ENCODE measurements around the gene STEAP3. TPM values are rescaled to one million over a fixed set of nuclear protein-coding genes. Genes with fewer than 3 reads are reported as not detected.

STEAP3 gene
- polyA plus RNA-seq, 1 donor from 2014 or later: not detected

GRCh38 chr2:119208791-119209203, 14.8 kb upstream of the STEAP3 start:
- no peaks in the 10 kb centered on the region for H3K27me3 ChIP-seq (ENCODE audit: insufficient read depth, low read depth, low read length)
- H4K20me1 ChIP-seq (ENCODE audit: insufficient read depth): no peaks in the 10 kb centered on the region
- no peak overlapping the region for H3K9ac ChIP-seq (ENCODE audit: low read length)
- no peaks in the 10 kb centered on the region for H3F3A ChIP-seq (ENCODE audit: insufficient read depth, low read length, poor library complexity, severe bottlenecking)
- no peak overlapping the region for H2AFZ ChIP-seq (ENCODE audit: low read depth, low read length)
- H3K9me3 ChIP-seq (ENCODE audit: low read length): no peaks in the 10 kb centered on the region
- no peaks in the 10 kb centered on the region for H3K79me2 ChIP-seq (replicated peaks; ENCODE audit: insufficient read depth, low read length)
- H3K4me2 ChIP-seq (ENCODE audit: low read length): no peak overlapping the region
- no peak for TF ChIP-seq SMC3 (conservative IDR thresholded peaks at IDR 0.05; ENCODE audit: poor library complexity)
- no peak for TF ChIP-seq RAD21 (conservative IDR thresholded peaks at IDR 0.05)
- no peak for TF ChIP-seq MXI1 (conservative IDR thresholded peaks at IDR 0.05; ENCODE audit: poor library complexity, severe bottlenecking)
- no peak for TF ChIP-seq CTCF (IDR thresholded peaks at IDR 0.05; ENCODE audit: poor library complexity, severe bottlenecking)
- no peak for TF ChIP-seq EZH2 (IDR thresholded peaks at IDR 0.05; ENCODE audit: borderline replicate concordance, insufficient read depth, low read length, poor library complexity, severe bottlenecking)
- no peak for TF ChIP-seq REST (IDR thresholded peaks at IDR 0.05; ENCODE audit: borderline replicate concordance)
- no peak for TF ChIP-seq EP300 (conservative IDR thresholded peaks at IDR 0.05; ENCODE audit: poor library complexity, severe bottlenecking)
- no peak for TF ChIP-seq TAF1 (IDR thresholded peaks at IDR 0.05; ENCODE audit: low read depth)
- TF ChIP-seq POLR2AphosphoS5 (IDR thresholded peaks at IDR 0.05): no peak
- no peak overlapping the region for H3K27ac ChIP-seq (ENCODE audit: low read length)
- H3K4me3 ChIP-seq (ENCODE audit: low read length): no peak overlapping the region
- no peaks in the 10 kb centered on the region for H3K36me3 ChIP-seq (ENCODE audit: insufficient read depth, low read length)
- no peaks in the 10 kb centered on the region for H3K9me2 ChIP-seq (ENCODE audit: insufficient read depth, low read length)

- no peaks in the 10 kb centered on the region for H3K79me2 ChIP-seq (replicated peaks; ENCODE audit: insufficient read depth, low read length)
- no peak overlapping the region for H3K4me3 ChIP-seq (ENCODE audit: low read length)
- H3K36me3 ChIP-seq (ENCODE audit: insufficient read depth, low read length): no peaks in the 10 kb centered on the region
- no peaks in the 10 kb centered on the region for H3F3A ChIP-seq (ENCODE audit: insufficient read depth, low read length, poor library complexity, severe bottlenecking)
- H3K4me2 ChIP-seq (ENCODE audit: low read length): no peak overlapping the region
- H4K20me1 ChIP-seq (ENCODE audit: insufficient read depth): no peaks in the 10 kb centered on the region
- H3K9ac ChIP-seq (ENCODE audit: low read length): no peak overlapping the region
- H2AFZ ChIP-seq (ENCODE audit: low read depth, low read length): no peak overlapping the region
- no peaks in the 10 kb centered on the region for H3K9me3 ChIP-seq (ENCODE audit: low read length)
- no peaks in the 10 kb centered on the region for H3K9me2 ChIP-seq (ENCODE audit: insufficient read depth, low read length)
- no peak overlapping the region for H3K27ac ChIP-seq (ENCODE audit: low read length)
- TF ChIP-seq SMC3 (conservative IDR thresholded peaks at IDR 0.05; ENCODE audit: poor library complexity): no peak
- TF ChIP-seq REST (IDR thresholded peaks at IDR 0.05; ENCODE audit: borderline replicate concordance): no peak
- TF ChIP-seq CTCF (IDR thresholded peaks at IDR 0.05; ENCODE audit: poor library complexity, severe bottlenecking): no peak
- TF ChIP-seq RAD21 (conservative IDR thresholded peaks at IDR 0.05): no peak
- TF ChIP-seq EP300 (conservative IDR thresholded peaks at IDR 0.05; ENCODE audit: poor library complexity, severe bottlenecking): no peak
- TF ChIP-seq EZH2 (IDR thresholded peaks at IDR 0.05; ENCODE audit: borderline replicate concordance, insufficient read depth, low read length, poor library complexity, severe bottlenecking): no peak
- no peak for TF ChIP-seq MXI1 (conservative IDR thresholded peaks at IDR 0.05; ENCODE audit: poor library complexity, severe bottlenecking)
- H3K27me3 ChIP-seq (ENCODE audit: insufficient read depth, low read depth, low read length): no peaks in the 10 kb centered on the region
These were observed 11.4 kb upstream of the STEAP3 start for GRCh38 chr2:119212139-119212800.
